ENCODE results near the gene ZNF680. TPM values are rescaled to one million over a fixed set of nuclear protein-coding genes. Genes with fewer than 3 reads are reported as not detected.

Gene ZNF680
- total RNA-seq, 1 donor from 2014 or later = not detected

GRCh38 chr7:64516451-64516850 lies 46.4 kb downstream of the ZNF680 start:
- peaks cover 46% of the 10 kb centered on the region for H3K9me3 ChIP-seq (ENCODE audit: low read depth)
- no peak overlapping the region for H3K4me3 ChIP-seq

GRCh38 chr7:64515781-64516180 lies 47.1 kb downstream of the ZNF680 start:
- Histone ChIP-seq H3K9ac (no peak overlapping the region), H3K4me3 (no peak overlapping the region), H3K4me2 (no peak overlapping the region), H3K9me3 (ENCODE audit: low read depth) (peaks cover 46% of the 10 kb centered on the region), H3K36me3 (peaks cover 2% of the 10 kb centered on the region), H3K79me2 (ENCODE audit: low read depth) (no peaks in the 10 kb centered on the region), H2AFZ (replicated peaks) (no peak overlapping the region), H3K27ac (no peak overlapping the region), H3K4me1 (no peaks in the 10 kb centered on the region), H4K20me1 (ENCODE audit: low read depth) (no peaks in the 10 kb centered on the region), H3K27me3 (no peaks in the 10 kb centered on the region), H3F3A (ENCODE audit: low read depth) (no peaks in the 10 kb centered on the region)
- no peak for TF ChIP-seq EZH2 (IDR thresholded peaks at IDR 0.05)
- no peak for TF ChIP-seq EZH2phosphoT487 (IDR thresholded peaks at IDR 0.05)
- TF ChIP-seq CTCF (IDR thresholded peaks at IDR 0.05) = no peak
- H3K4me3 Mint-ChIP-seq = no peak overlapping the region
- no peak overlapping the region for H3K27ac Mint-ChIP-seq
- peaks cover 23% of the 10 kb centered on the region for H3K36me3 Mint-ChIP-seq
- no peaks in the 10 kb centered on the region for H3K4me1 Mint-ChIP-seq
- peaks cover 69% of the 10 kb centered on the region for H3K9me3 Mint-ChIP-seq
- H3K27me3 Mint-ChIP-seq (ENCODE audit: insufficient read depth, low read depth) = peaks cover 2% of the 10 kb centered on the region
- DNase-seq (ENCODE audit: low spot score) = no peak

More at GRCh38 chr7:64516451-64516850, 46.4 kb downstream of the ZNF680 start:
- Histone ChIP-seq H2AFZ (replicated peaks) (no peak overlapping the region), H4K20me1 (ENCODE audit: low read depth) (no peaks in the 10 kb centered on the region), H3K36me3 (peaks cover 2% of the 10 kb centered on the region), H3K4me1 (no peaks in the 10 kb centered on the region), H3K4me2 (no peak overlapping the region), H3K9ac (no peak overlapping the region), H3K79me2 (ENCODE audit: low read depth) (no peaks in the 10 kb centered on the region), H3F3A (ENCODE audit: low read depth) (no peaks in the 10 kb centered on the region), H3K27me3 (no peaks in the 10 kb centered on the region), H3K27ac (no peak overlapping the region)
- TF ChIP-seq CTCF (IDR thresholded peaks at IDR 0.05) = no peak
- no peak for TF ChIP-seq EZH2 (IDR thresholded peaks at IDR 0.05)
- TF ChIP-seq EZH2phosphoT487 (IDR thresholded peaks at IDR 0.05) = no peak
- H3K36me3 Mint-ChIP-seq = peaks cover 28% of the 10 kb centered on the region
- peaks cover 1% of the 10 kb centered on the region for H3K27me3 Mint-ChIP-seq (ENCODE audit: insufficient read depth, low read depth)
- no peak overlapping the region for H3K27ac Mint-ChIP-seq
- no peaks in the 10 kb centered on the region for H3K4me1 Mint-ChIP-seq
- H3K9me3 Mint-ChIP-seq = peaks cover 72% of the 10 kb centered on the region
- DNase-seq (ENCODE audit: low spot score) = no peak
- H3K4me3 Mint-ChIP-seq = no peak overlapping the region

- H3K36me3 ChIP-seq = peaks cover 2% of the 10 kb centered on the region
- Mint-ChIP-seq H3K9me3 (peaks cover 65% of the 10 kb centered on the region), H3K36me3 (peaks cover 19% of the 10 kb centered on the region), H3K4me3 (no peak overlapping the region), H3K27me3 (ENCODE audit: insufficient read depth, low read depth) (peaks cover 2% of the 10 kb centered on the region), H3K27ac (no peak overlapping the region), H3K4me1 (no peaks in the 10 kb centered on the region)
- no peaks in the 10 kb centered on the region for H3K4me1 ChIP-seq
- no peak overlapping the region for H3K4me3 ChIP-seq
- H3K9ac ChIP-seq = no peak overlapping the region
- TF ChIP-seq CTCF (IDR thresholded peaks at IDR 0.05) (no peak), EZH2phosphoT487 (IDR thresholded peaks at IDR 0.05) (no peak), EZH2 (IDR thresholded peaks at IDR 0.05) (no peak)
- H3K27me3 ChIP-seq = no peaks in the 10 kb centered on the region
- no peaks in the 10 kb centered on the region for H3K79me2 ChIP-seq (ENCODE audit: low read depth)
- H3K4me2 ChIP-seq = no peak overlapping the region
- peaks cover 41% of the 10 kb centered on the region for H3K9me3 ChIP-seq (ENCODE audit: low read depth)
- no peak overlapping the region for H2AFZ ChIP-seq (replicated peaks)
- DNase-seq (ENCODE audit: low spot score) = no peak
- H3K27ac ChIP-seq = no peak overlapping the region
- H3F3A ChIP-seq (ENCODE audit: low read depth) = no peaks in the 10 kb centered on the region
- no peaks in the 10 kb centered on the region for H4K20me1 ChIP-seq (ENCODE audit: low read depth)
These were observed 47.5 kb downstream of the ZNF680 start for GRCh38 chr7:64515330-64515729.

Data from neural progenitor cell (in vitro differentiated cells).